Activated B cell treated with CpG ODN at 0.5 μM for 24 hours (primary cell): ENCODE measurements around the gene EVI5L. TPM values are rescaled to one million over a fixed set of nuclear protein-coding genes. Genes with fewer than 3 reads are reported as not detected.

Experiments used
- ATAC-seq: fragments of 200-7000 bp; cut with Tn5 transposase; one replicate; pipeline ENCODE4 v1.10.0; 2021; ENCODE audit warnings: low read depth, mild to moderate bottlenecking, moderate library complexity
- CTCF ChIA-PET: fragments of 350-600 bp; sonication (Branson Sonifier 250); formaldehyde crosslinking; loops from one replicate; lab custom pipeline; 2021; ENCODE audit warnings: antibody characterized with exemption; lab: Charles Lee
- POLR2A ChIA-PET: fragments of 350-600 bp; sonication (Branson Sonifier 250); formaldehyde crosslinking; loops from one replicate; lab custom pipeline; 2021; ENCODE audit warnings: antibody characterized with exemption; lab: Charles Lee
- DNase-seq: peaks from one replicate; pipeline ENCODE4 v3.0.0; 2022
- H3K27ac Mint-ChIP-seq: one replicate; pipeline ENCODE4 v1.8.0; 2020; ENCODE audit warnings: mixed read lengths
- H3K27me3 Mint-ChIP-seq: one replicate; pipeline ENCODE4 v1.8.0; 2021; ENCODE audit warnings: mixed read lengths
- H3K36me3 Mint-ChIP-seq: one replicate; pipeline ENCODE4 v1.8.0; 2021; ENCODE audit warnings: low read depth, mixed read lengths
- H3K4me1 Mint-ChIP-seq: one replicate; pipeline ENCODE4 v1.8.0; 2021; ENCODE audit warnings: mixed read lengths
- H3K4me3 Mint-ChIP-seq: one replicate; pipeline ENCODE4 v1.8.0; 2020; ENCODE audit warnings: mild to moderate bottlenecking, mixed read lengths
- H3K9me3 Mint-ChIP-seq: one replicate; pipeline ENCODE4 v1.8.0; 2020; ENCODE audit warnings: mixed read lengths
- intact Hi-C: fragments of 100-400 bp; cut with micrococcal nuclease; formaldehyde crosslinking; loops from one replicate; pipeline ENCODE4 v1.15.1; 2024
- total RNA-seq: library from RNA; stranded (reverse); gene quantifications from 2 replicates; pipeline ENCODE4 v1.2.3, GENCODE V29; 2022
- TF ChIP-seq, protein P1 (sequence below): fragments of 200-600 bp; IDR thresholded peaks from one replicate; pipeline ENCODE4 v1.8.0; 2022; ENCODE audit warnings: antibody characterized with exemption, mild to moderate bottlenecking

Gene EVI5L
- total RNA-seq, 1 donor from 2014 or later, result 12.8 TPM

DNA sequence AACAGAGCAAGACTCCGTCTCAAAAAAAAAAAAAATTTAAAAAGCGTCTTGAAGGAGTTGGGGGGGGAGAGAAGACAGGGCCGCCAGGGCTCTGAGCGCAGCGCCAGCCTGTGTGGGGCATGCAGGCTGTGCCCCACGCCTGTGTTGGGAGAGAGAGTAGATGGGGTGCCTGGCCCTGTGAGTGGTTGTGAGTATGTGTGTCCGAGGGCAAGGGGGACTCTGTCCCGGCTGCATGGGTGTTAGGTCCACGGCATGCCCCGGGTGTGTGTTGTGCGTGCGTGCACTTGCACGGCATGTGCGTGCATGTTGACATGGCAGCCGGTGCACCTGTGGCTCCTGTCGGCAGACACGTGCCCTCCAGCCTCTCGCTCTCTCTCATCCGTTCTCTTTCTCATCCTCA, 77.1 kb downstream of the EVI5L start:
- ChIA-PET POLR2A (interaction anchor here (0.7 to 1.5 kb wide), 2 partner anchors 13 to 64 kb away, joined by 4 to 6 read pairs; partner anchors contain the start of gene SNAPC2), CTCF (no interaction called here)
- intact Hi-C loops, result no loop called here
- ATAC-seq, result no peak
- peaks cover 47% of the 10 kb centered on the region for H3K36me3 Mint-ChIP-seq
- H3K9me3 Mint-ChIP-seq, result no peaks in the 10 kb centered on the region
- DNase-seq, result no peak
- H3K27me3 Mint-ChIP-seq, result no peaks in the 10 kb centered on the region
- peaks cover 33% of the 10 kb centered on the region for H3K4me1 Mint-ChIP-seq
- no peak overlapping the region for H3K27ac Mint-ChIP-seq
- TF ChIP-seq, protein P1, sequence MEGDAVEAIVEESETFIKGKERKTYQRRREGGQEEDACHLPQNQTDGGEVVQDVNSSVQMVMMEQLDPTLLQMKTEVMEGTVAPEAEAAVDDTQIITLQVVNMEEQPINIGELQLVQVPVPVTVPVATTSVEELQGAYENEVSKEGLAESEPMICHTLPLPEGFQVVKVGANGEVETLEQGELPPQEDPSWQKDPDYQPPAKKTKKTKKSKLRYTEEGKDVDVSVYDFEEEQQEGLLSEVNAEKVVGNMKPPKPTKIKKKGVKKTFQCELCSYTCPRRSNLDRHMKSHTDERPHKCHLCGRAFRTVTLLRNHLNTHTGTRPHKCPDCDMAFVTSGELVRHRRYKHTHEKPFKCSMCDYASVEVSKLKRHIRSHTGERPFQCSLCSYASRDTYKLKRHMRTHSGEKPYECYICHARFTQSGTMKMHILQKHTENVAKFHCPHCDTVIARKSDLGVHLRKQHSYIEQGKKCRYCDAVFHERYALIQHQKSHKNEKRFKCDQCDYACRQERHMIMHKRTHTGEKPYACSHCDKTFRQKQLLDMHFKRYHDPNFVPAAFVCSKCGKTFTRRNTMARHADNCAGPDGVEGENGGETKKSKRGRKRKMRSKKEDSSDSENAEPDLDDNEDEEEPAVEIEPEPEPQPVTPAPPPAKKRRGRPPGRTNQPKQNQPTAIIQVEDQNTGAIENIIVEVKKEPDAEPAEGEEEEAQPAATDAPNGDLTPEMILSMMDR, result no peak
- no peak overlapping the region for H3K4me3 Mint-ChIP-seq

DNA sequence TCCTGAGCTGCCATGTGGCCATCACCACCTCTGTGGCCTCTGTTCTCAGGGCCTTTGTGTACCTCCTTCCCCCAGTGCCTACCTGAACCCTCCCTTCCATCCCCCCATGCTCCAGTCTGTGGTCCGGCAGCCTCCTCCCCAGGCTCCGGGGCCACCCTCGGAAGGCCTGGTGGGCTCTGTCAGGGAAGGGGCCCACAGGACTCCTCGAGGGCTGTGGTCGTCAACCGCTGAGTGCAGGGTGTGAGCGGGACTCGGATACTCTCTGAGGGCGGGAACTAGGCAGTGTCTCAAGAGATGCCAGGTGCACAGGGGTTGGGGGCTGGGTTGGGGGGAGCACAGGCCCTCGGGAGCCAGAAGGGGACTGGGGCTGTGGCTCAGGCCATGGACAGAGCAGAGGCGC, 77.5 kb downstream of the EVI5L start:
- intact Hi-C loops, result no loop called here
- H3K9me3 Mint-ChIP-seq, result no peaks in the 10 kb centered on the region
- DNase-seq (no peak), ATAC-seq (no peak)
- H3K27ac Mint-ChIP-seq, result no peak overlapping the region
- ChIA-PET POLR2A (interaction anchor here (0.7 to 1.5 kb wide), 3 partner anchors 10 to 839 kb away, joined by 4 to 7 read pairs (median 4); partner anchors contain the start of gene SNAPC2), CTCF (no interaction called here)
- H3K4me1 Mint-ChIP-seq, result peaks cover 31% of the 10 kb centered on the region
- H3K27me3 Mint-ChIP-seq, result no peaks in the 10 kb centered on the region
- TF ChIP-seq, protein P1, result no peak
- no peak overlapping the region for H3K4me3 Mint-ChIP-seq
- peaks cover 48% of the 10 kb centered on the region for H3K36me3 Mint-ChIP-seq

DNA sequence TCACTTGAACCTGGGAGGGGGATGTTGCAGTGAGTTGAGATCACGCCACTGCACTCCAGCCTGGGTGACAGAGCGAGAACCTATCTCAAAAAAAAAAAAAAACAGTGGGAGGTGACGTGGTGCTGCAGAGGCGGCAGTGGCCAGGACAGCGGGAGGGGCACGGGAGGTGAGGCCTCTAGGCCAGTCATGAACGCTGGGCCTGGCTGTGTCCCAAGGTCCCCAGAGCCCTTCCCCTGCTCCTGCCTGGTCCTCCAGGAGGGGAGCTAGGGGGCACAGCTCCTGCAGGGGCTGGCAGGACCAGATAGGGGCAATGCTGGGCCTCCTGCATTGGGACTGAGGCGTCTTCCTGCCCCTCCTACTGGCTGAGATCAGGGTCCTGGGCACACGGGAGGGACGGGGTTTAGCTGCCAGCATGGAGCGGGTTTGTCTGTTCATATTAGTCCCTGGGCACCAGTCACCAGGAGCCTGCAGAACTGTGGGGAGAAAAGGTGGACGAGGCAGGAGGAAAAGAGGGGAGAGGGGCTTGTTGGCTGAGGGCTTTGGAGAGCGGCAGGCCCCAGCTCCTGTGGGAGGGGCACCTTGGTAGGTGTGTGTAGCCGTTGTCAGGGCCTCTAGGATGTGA, 78.2 kb downstream of the EVI5L start:
- Mint-ChIP-seq H3K9me3 (no peaks in the 10 kb centered on the region), H3K36me3 (peaks cover 53% of the 10 kb centered on the region), H3K4me3 (no peak overlapping the region), H3K27ac (no peak overlapping the region), H3K4me1 (peaks cover 25% of the 10 kb centered on the region), H3K27me3 (no peaks in the 10 kb centered on the region)
- CTCF ChIA-PET, result no interaction called here
- DNase-seq (no peak), ATAC-seq (no peak)
- intact Hi-C loops, result no loop called here
- POLR2A ChIA-PET, result interaction anchor here (0.7 to 1.4 kb wide), 3 partner anchors 9 to 839 kb away, joined by 4 to 7 read pairs (median 4); partner anchors contain the start of gene SNAPC2
- TF ChIP-seq, protein P1, result no peak

DNA sequence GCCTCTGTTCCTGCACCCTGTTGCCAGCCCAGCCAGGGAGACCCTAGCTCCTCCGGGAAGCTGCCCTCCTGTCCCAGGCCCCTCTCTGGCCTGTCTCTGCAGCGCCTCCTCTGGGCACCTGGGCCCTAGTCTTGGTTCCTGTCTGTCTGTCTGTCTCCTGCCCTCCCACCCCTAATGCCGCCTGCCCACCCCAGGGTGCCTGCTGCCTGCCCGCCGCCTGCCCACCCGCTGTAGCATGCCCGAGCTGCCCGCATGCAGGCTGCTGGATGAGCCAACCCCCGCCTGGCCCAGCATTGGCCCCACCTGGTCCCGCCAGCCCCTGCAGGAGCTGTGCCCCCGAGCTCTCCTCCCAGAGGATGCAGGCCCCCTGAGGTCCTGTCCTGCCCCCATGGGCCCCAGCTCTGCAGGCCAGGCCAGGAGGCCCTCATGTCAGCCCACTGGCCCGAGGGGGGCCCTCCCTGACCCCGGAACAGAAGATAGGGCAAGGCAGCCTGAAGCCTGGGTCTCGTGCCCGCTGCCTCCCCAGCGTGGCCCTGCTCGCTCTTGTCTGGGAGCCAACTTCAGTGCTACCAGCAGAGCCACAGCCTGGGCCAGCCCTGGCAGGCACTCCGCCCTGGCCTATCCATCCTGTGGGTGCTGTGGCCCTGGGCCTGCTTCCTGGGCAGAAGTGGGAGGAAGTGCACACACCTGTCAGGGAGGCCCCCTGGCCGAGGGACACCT, 78.9 kb downstream of the EVI5L start:
- Mint-ChIP-seq H3K27me3 (no peaks in the 10 kb centered on the region), H3K27ac (no peak overlapping the region), H3K4me3 (no peak overlapping the region), H3K9me3 (no peaks in the 10 kb centered on the region), H3K36me3 (peaks cover 53% of the 10 kb centered on the region), H3K4me1 (peaks cover 22% of the 10 kb centered on the region)
- ChIA-PET CTCF (no interaction called here), POLR2A (interaction anchor here (0.7 to 1.4 kb wide), 3 partner anchors 8 to 104 kb away, joined by 4 to 6 read pairs (median 4); partner anchors contain the start of gene SNAPC2)
- DNase-seq (no peak), ATAC-seq (no peak)
- TF ChIP-seq, protein P1, result no peak
- intact Hi-C loops, result no loop called here

DNA sequence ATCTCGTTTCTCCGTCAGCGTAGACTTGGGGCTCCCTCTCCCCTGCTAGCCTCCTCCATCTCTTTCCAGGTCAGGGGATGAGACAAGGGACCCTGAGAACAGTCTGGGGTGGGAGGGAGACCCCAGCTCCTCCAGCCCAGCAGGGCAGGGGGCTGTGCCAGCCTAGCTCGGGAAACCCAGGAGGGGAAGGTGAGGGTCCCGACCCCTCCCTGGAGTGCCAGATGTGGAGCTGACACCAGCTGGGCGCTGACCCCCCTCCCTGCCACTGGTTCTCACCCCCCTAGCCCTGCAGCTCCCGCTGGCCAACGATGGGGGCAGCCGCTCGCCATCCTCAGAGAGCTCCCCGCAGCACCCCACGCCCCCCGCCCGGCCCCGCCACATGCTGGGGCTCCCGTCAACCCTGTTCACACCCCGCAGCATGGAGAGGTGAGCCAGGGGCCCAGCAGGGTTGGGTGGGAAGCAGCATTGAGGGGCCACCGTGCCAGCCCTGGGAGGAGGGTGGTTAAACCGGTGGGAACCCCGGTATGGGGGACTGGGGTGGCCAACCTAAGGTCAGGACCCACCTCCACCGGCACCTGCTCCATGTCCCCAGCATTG, 79.6 kb downstream of the EVI5L start:
- TF ChIP-seq, protein P1, result no peak
- no peak overlapping the region for H3K4me3 Mint-ChIP-seq
- ATAC-seq, result no peak
- CTCF ChIA-PET, result no interaction called here
- intact Hi-C loops, result no loop called here
- H3K27ac Mint-ChIP-seq, result no peak overlapping the region
- H3K36me3 Mint-ChIP-seq, result peaks cover 50% of the 10 kb centered on the region
- H3K4me1 Mint-ChIP-seq, result peaks cover 18% of the 10 kb centered on the region
- POLR2A ChIA-PET, result interaction anchor here (0.7 to 1.4 kb wide), 2 partner anchors 11 to 104 kb away, joined by 4 to 6 read pairs; partner anchors contain the start of gene SNAPC2
- no peaks in the 10 kb centered on the region for H3K27me3 Mint-ChIP-seq
- H3K9me3 Mint-ChIP-seq, result no peaks in the 10 kb centered on the region
- DNase-seq, result no peak
